Measurements from ENCODE around the gene IL21R. TPM values are rescaled to one million over a fixed set of nuclear protein-coding genes. Genes with fewer than 3 reads are reported as not detected.
A peak's percentile ranks its signal among the peaks of the same experiment; 100 is the strongest.

Gene IL21R
- total RNA-seq, 1 experiment from 2014 or later, result 3.8 TPM

DNA sequence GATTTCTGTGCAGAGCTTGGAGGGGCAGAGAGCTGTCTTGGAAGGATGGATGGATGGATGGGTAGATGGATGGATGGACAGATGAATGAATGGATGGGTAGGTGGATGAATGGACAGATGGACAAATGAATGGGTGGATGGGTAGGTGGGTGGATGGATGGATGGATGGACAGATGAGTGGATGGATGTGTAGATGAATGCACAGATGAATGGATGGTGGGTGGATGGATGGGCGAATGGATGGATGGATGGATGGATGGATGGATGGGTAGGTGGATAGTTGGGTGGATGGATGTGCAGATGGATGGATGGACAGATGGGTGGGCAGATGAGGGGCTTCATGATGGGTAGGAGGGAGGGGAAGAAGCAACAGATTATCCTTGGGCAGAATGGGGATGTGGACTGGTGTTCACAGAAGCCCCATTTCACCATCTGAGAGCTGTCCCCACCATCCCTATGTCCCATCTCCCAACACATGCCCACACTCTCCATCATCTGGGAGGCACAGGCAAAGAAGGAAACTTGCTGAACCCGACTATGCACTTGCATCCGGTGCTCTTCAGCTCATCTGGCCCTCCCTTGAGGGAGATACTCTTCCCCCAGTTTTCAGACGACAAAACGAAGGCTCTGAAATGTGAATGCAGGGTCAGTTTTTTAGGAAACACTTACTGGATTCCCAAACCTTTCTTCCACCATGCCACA lies 57.2 kb downstream of the IL21R start:
- CTCF ChIA-PET, result no interaction called here
- intact Hi-C loops (cut with micrococcal nuclease; ENCODE audit: unreplicated experiment), result no loop called here

DNA sequence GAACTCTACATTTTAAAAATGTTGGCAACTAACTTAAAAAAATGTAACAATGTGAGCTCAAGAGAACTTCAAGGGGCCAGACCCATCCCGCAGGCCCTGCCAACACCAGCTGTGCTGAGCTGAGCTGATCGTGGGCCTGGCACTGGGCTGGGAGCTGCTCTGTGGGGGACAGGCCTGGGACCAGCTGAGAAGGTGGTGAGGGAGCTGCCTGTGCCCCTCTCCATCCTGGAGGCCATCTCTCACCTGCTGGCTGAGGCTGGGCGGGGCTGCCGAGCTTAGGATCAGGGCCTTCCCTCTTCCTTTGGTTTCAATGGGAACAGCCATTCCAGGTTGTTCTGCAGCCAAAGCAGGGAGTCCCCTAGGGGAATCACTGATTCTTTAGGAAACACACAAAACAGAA lies 58.2 kb downstream of the IL21R start:
- Histone ChIP-seq H3K9me3 (ENCODE audit: insufficient read depth, low read depth) (no peaks in the 10 kb centered on the region), H3K27ac (no peak overlapping the region), H3F3A (ENCODE audit: insufficient read depth, low read depth) (0 out of 2 replicates have a peak, but pooled peaks cover 4% of the 10 kb centered on the region), H3K79me2 (ENCODE audit: low read depth) (no peaks in the 10 kb centered on the region), H4K20me1 (ENCODE audit: insufficient read depth) (no peaks in the 10 kb centered on the region; the same call in 1 of the 2 replicates), H3K4me3 (no peak overlapping the region), H3K27me3 (ENCODE audit: insufficient read depth, low read depth) (no peaks in the 10 kb centered on the region), H3K9me2 (ENCODE audit: insufficient read depth) (no peaks in the 10 kb centered on the region), H3K4me2 (no peak overlapping the region), H2AFZ (no peak overlapping the region), H3K4me1 (replicated peaks; ENCODE audit: insufficient read depth) (no peaks in the 10 kb centered on the region), H3K36me3 (ENCODE audit: low read depth) (no peaks in the 10 kb centered on the region)
- CTCF ChIA-PET, result interaction anchor here (0.5 kb wide), 2 partner anchors 189 to 350 kb away, joined by 5 to 6 read pairs; no protein-coding TSS in a partner anchor
- POLR2A ChIA-PET (ENCODE audit: unreplicated experiment), result no interaction called here
- DNase-seq, result no peak
- BruUV-seq (replicated peaks), result no TSS peak
- intact Hi-C loops (cut with micrococcal nuclease; ENCODE audit: unreplicated experiment), result loop anchor here (5.0 kb wide), 1 partner anchor 632 kb away; no protein-coding TSS in a partner anchor
- TF ChIP-seq, protein P1, sequence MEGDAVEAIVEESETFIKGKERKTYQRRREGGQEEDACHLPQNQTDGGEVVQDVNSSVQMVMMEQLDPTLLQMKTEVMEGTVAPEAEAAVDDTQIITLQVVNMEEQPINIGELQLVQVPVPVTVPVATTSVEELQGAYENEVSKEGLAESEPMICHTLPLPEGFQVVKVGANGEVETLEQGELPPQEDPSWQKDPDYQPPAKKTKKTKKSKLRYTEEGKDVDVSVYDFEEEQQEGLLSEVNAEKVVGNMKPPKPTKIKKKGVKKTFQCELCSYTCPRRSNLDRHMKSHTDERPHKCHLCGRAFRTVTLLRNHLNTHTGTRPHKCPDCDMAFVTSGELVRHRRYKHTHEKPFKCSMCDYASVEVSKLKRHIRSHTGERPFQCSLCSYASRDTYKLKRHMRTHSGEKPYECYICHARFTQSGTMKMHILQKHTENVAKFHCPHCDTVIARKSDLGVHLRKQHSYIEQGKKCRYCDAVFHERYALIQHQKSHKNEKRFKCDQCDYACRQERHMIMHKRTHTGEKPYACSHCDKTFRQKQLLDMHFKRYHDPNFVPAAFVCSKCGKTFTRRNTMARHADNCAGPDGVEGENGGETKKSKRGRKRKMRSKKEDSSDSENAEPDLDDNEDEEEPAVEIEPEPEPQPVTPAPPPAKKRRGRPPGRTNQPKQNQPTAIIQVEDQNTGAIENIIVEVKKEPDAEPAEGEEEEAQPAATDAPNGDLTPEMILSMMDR (conservative IDR thresholded peaks at IDR 0.05), result no peak
- TF ChIP-seq EZH2 (IDR thresholded peaks at IDR 0.05; ENCODE audit: low read depth), result no peak

More for the DNA sequence above, 57.2 kb downstream of the IL21R start:
- no peaks in the 10 kb centered on the region for H3K79me2 ChIP-seq (ENCODE audit: low read depth)
- POLR2A ChIA-PET (ENCODE audit: unreplicated experiment), result interaction anchor here (0.6 kb wide), 1 partner anchor 255 kb away, joined by 5 read pairs; no protein-coding TSS in a partner anchor
- H4K20me1 ChIP-seq (ENCODE audit: insufficient read depth), result no peaks in the 10 kb centered on the region; the same call in 1 of the 2 replicates
- no peak overlapping the region for H3K27ac ChIP-seq
- no TSS peak for BruUV-seq (replicated peaks)
- no peak overlapping the region for H3K4me3 ChIP-seq
- no peak for DNase-seq
- H3K9me3 ChIP-seq (ENCODE audit: insufficient read depth, low read depth), result no peaks in the 10 kb centered on the region
- H2AFZ ChIP-seq, result no peak overlapping the region
- H3K4me1 ChIP-seq (replicated peaks; ENCODE audit: insufficient read depth), result no peaks in the 10 kb centered on the region
- H3K27me3 ChIP-seq (ENCODE audit: insufficient read depth, low read depth), result no peaks in the 10 kb centered on the region; the same call in 1 of the 2 replicates
- no peak overlapping the region for H3K4me2 ChIP-seq
- H3F3A ChIP-seq (ENCODE audit: insufficient read depth, low read depth), result 0 out of 2 replicates have a peak, but pooled peaks cover 4% of the 10 kb centered on the region
- TF ChIP-seq, protein P1 (conservative IDR thresholded peaks at IDR 0.05), result no peak
- no peak for TF ChIP-seq EZH2 (IDR thresholded peaks at IDR 0.05; ENCODE audit: low read depth)
- no peaks in the 10 kb centered on the region for H3K9me2 ChIP-seq (ENCODE audit: insufficient read depth)
- H3K36me3 ChIP-seq (ENCODE audit: low read depth), result no peaks in the 10 kb centered on the region

DNA sequence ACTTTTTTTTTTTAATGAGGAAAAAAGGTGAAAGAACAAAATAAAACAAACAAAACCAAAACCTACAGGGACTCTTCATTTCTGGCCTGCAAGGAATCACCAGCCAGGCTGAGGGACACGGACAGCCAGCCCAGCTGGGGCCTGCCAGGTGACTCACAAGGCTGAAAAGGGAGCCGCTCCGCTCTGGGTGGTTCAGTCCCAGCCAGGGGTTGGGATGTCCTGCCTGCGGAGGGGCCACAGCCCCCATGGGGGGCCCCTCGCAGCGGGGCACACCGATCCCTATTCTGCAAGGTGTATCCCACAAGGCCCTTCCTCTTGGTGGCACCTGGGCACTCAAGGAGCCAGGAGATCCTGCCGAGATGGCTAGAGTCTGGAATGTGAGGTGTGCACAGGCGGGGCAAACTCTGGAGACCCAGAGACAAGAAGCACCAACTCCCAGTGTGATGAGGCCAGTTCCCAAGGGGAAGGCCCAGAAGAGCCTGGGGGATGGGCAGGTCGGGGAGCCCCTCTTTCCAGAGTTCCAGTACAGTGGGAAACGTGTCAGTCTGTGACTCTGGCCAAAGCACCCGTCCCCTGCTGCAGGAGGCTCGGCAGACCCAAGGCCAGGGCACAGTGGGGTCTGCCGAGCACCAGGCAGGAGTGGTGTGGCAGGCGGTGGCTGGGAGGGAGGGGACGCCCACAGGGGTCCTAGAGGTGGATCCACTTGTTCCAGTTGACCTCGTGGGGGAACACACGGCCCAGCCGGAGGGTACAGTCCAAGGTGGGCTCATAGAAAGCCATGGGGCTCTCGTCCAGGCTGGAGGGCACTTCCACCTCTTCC lies 58.9 kb downstream of the IL21R start:
- Histone ChIP-seq H3K4me3 (no peak overlapping the region), H3K27ac (no peak overlapping the region), H3K9me2 (ENCODE audit: insufficient read depth) (no peaks in the 10 kb centered on the region), H3F3A (ENCODE audit: insufficient read depth, low read depth) (0 out of 2 replicates have a peak, but pooled peaks cover 4% of the 10 kb centered on the region), H3K4me2 (no peak overlapping the region), H3K27me3 (ENCODE audit: insufficient read depth, low read depth) (no peaks in the 10 kb centered on the region), H3K4me1 (replicated peaks; ENCODE audit: insufficient read depth) (no peaks in the 10 kb centered on the region), H4K20me1 (ENCODE audit: insufficient read depth) (no peaks in the 10 kb centered on the region; the same call in none of the 2 replicates), H2AFZ (no peak overlapping the region), H3K9me3 (ENCODE audit: insufficient read depth, low read depth) (no peaks in the 10 kb centered on the region), H3K36me3 (ENCODE audit: low read depth) (no peaks in the 10 kb centered on the region; the same call in 1 of the 2 replicates), H3K79me2 (ENCODE audit: low read depth) (no peaks in the 10 kb centered on the region)
- no peak for TF ChIP-seq EZH2 (IDR thresholded peaks at IDR 0.05; ENCODE audit: low read depth)
- TF ChIP-seq, protein P1 (conservative IDR thresholded peaks at IDR 0.05), result no peak
- intact Hi-C loops (cut with micrococcal nuclease; ENCODE audit: unreplicated experiment), result loop anchor here (5.0 kb wide), 1 partner anchor 631 kb away; no protein-coding TSS in a partner anchor
- peak in 1 of 2 experiments; percentile 18 for DNase-seq
- POLR2A ChIA-PET (ENCODE audit: unreplicated experiment), result no interaction called here
- CTCF ChIA-PET, result interaction anchor here (0.7 kb wide), 1 partner anchor 9 kb away, joined by 4 read pairs; no protein-coding TSS in a partner anchor
- no TSS peak for BruUV-seq (replicated peaks)
